H9 (cell line): ENCODE results near the gene AARSD1. TPM values are rescaled to one million over a fixed set of nuclear protein-coding genes. Genes with fewer than 3 reads are reported as not detected.

ENCODE experiments used
- DNase-seq: peaks from one replicate; pipeline ENCODE4 v3.0.0-alpha.2; 2017
- H2AFZ ChIP-seq: one replicate; pipeline ENCODE4 v1.6.1; 2013; ENCODE audit warnings: mild to moderate bottlenecking, low read length, control low read depth, moderate library complexity
- H2AK5ac ChIP-seq: 2 replicates; pipeline ENCODE4 v1.6.1; 2013; ENCODE audit warnings: low read length, control low read depth, mixed read lengths; ENCODE audit not compliant: insufficient read length
- H2BK120ac ChIP-seq: one replicate; pipeline ENCODE4 v1.6.1; 2013; ENCODE audit warnings: low read depth, mild to moderate bottlenecking, low read length, control low read depth, inconsistent platforms; ENCODE audit not compliant: poor library complexity, severe bottlenecking
- H2BK12ac ChIP-seq: 2 replicates; pipeline ENCODE4 v1.6.1; 2013; ENCODE audit warnings: low read length, control low read depth, mixed read lengths, low read depth; ENCODE audit not compliant: insufficient read length
- H2BK15ac ChIP-seq: 2 replicates; pipeline ENCODE4 v1.6.1; 2013; ENCODE audit warnings: low read depth, low read length, control low read depth
- H2BK20ac ChIP-seq: one replicate; pipeline ENCODE4 v1.6.1; 2013; ENCODE audit warnings: low read depth, mild to moderate bottlenecking, low read length, control low read depth, inconsistent platforms; ENCODE audit not compliant: poor library complexity, severe bottlenecking
- H2BK5ac ChIP-seq: 2 replicates; pipeline ENCODE4 v1.6.1; 2013; ENCODE audit warnings: low read length, control low read depth, mixed read lengths; ENCODE audit not compliant: insufficient read length
- H3K14ac ChIP-seq: 2 replicates; pipeline ENCODE4 v1.6.1; 2013; ENCODE audit warnings: low read length, control low read depth; ENCODE audit not compliant: insufficient read depth
- H3K18ac ChIP-seq: 2 replicates; pipeline ENCODE4 v1.6.1; 2013; ENCODE audit warnings: low read depth, mild to moderate bottlenecking, mixed read lengths, low read length, control low read depth; ENCODE audit not compliant: insufficient read length
- H3K23ac ChIP-seq: 2 replicates; pipeline ENCODE4 v1.6.1; 2013; ENCODE audit warnings: low read length, control low read depth, mixed read lengths, low read depth; ENCODE audit not compliant: insufficient read length
- H3K23me2 ChIP-seq: 2 replicates; pipeline ENCODE4 v1.6.1; 2013; ENCODE audit warnings: low read depth, mild to moderate bottlenecking, mixed read lengths, low read length, control low read depth; ENCODE audit not compliant: insufficient read length, poor library complexity, severe bottlenecking
- H3K27ac ChIP-seq: 2 replicates; pipeline ENCODE4 v1.5.1; 2013; ENCODE audit warnings: low read length, control low read depth, mixed read lengths, low read depth; ENCODE audit not compliant: insufficient read length
- H3K27me3 ChIP-seq: 2 replicates; pipeline ENCODE4 v1.6.1; 2013; ENCODE audit warnings: low read length, control low read depth, inconsistent platforms; ENCODE audit not compliant: insufficient read depth
- H3K4ac ChIP-seq: 2 replicates; pipeline ENCODE4 v1.6.1; 2013; ENCODE audit warnings: low read depth, mild to moderate bottlenecking, control low read depth, inconsistent platforms, low read length, moderate library complexity
- H3K4me1 ChIP-seq: 2 replicates; pipeline ENCODE4 v1.6.1; 2013; ENCODE audit warnings: low read length, control low read depth, inconsistent platforms; ENCODE audit not compliant: insufficient read depth
- H3K4me2 ChIP-seq: 2 replicates; pipeline ENCODE4 v1.6.1; 2013; ENCODE audit warnings: low read length, control low read depth, mixed read lengths; ENCODE audit not compliant: insufficient read length, insufficient read depth
- H3K56ac ChIP-seq: 2 replicates; pipeline ENCODE4 v1.6.1; 2013; ENCODE audit warnings: low read depth, mild to moderate bottlenecking, mixed read lengths, low read length, control low read depth; ENCODE audit not compliant: insufficient read length
- H3K79me1 ChIP-seq: 2 replicates; pipeline ENCODE4 v1.6.1; 2013; ENCODE audit warnings: low read depth, mild to moderate bottlenecking, moderate library complexity, low read length, control low read depth, inconsistent platforms; ENCODE audit not compliant: insufficient read depth, poor library complexity, severe bottlenecking
- H3K79me2 ChIP-seq: 2 replicates; pipeline ENCODE4 v1.6.1; 2013; ENCODE audit warnings: low read length, control low read depth, inconsistent platforms; ENCODE audit not compliant: insufficient read depth
- H3K9ac ChIP-seq: 2 replicates; pipeline ENCODE4 v1.6.1; 2013; ENCODE audit warnings: low read length, control low read depth, mixed read lengths; ENCODE audit not compliant: insufficient read length; ENCODE audit errors: extremely low read depth
- H3K9me3 ChIP-seq: one replicate; pipeline ENCODE4 v1.6.1; 2013; ENCODE audit warnings: low read depth, low read length, inconsistent platforms; ENCODE audit not compliant: control insufficient read depth
- H3T11ph ChIP-seq: one replicate; pipeline ENCODE4 v1.6.1; 2013; ENCODE audit warnings: mild to moderate bottlenecking, low read length, control low read depth, inconsistent platforms
- H4K20me1 ChIP-seq: one replicate; pipeline ENCODE4 v1.6.1; 2013; ENCODE audit not compliant: control insufficient read depth, insufficient read length, insufficient read depth
- H4K5ac ChIP-seq: 2 replicates; pipeline ENCODE4 v1.6.1; 2013; ENCODE audit warnings: low read depth, mild to moderate bottlenecking, mixed read lengths, low read length, control low read depth; ENCODE audit not compliant: insufficient read length
- H4K8ac ChIP-seq: replicated peaks from 2 replicates; pipeline ENCODE4 v1.6.1; 2013; ENCODE audit warnings: low read length, control low read depth, mixed read lengths, low read depth; ENCODE audit not compliant: insufficient read length
- H4K91ac ChIP-seq: 2 replicates; pipeline ENCODE4 v1.6.1; 2013; ENCODE audit warnings: low read depth, mild to moderate bottlenecking, moderate library complexity, mixed read lengths, low read length, control low read depth; ENCODE audit not compliant: insufficient read length
- H3K27ac Mint-ChIP-seq, 3 experiments: 2 replicates in 2 of 3; 3 replicates in 1 of 3; pipeline ENCODE4 v1.8.0; 2020 to 2021; ENCODE audit warnings: mixed read lengths in 3 of 3, mild to moderate bottlenecking in 1 of 3, moderate library complexity in 1 of 3
- H3K27me3 Mint-ChIP-seq: 2 replicates; pipeline ENCODE4 v1.8.0; 2021; ENCODE audit warnings: low read depth, mild to moderate bottlenecking, moderate library complexity, mixed read lengths
- H3K36me3 Mint-ChIP-seq, 3 experiments: 2 replicates in 2 of 3; 3 replicates in 1 of 3; pipeline ENCODE4 v1.8.0; 2020 to 2021; ENCODE audit warnings: low read depth in 3 of 3, mixed read lengths in 3 of 3; ENCODE audit not compliant: insufficient read depth in 1 of 3
- H3K4me1 Mint-ChIP-seq, 2 experiments: 2 replicates each; pipeline ENCODE4 v1.8.0; 2020; ENCODE audit warnings: mixed read lengths in 2 of 2
- H3K4me3 Mint-ChIP-seq, 2 experiments: 2 replicates in 1 of 2; 3 replicates in 1 of 2; pipeline ENCODE4 v1.8.0; 2020 to 2021; ENCODE audit warnings: mild to moderate bottlenecking in 2 of 2, mixed read lengths in 2 of 2, moderate library complexity in 1 of 2
- H3K9me3 Mint-ChIP-seq, 2 experiments: 2 replicates in 1 of 2; 3 replicates in 1 of 2; pipeline ENCODE4 v1.8.0; 2020; ENCODE audit warnings: mild to moderate bottlenecking in 2 of 2, mixed read lengths in 2 of 2, moderate library complexity in 1 of 2
- WGBS: extraction: QIAGEN DNeasy Blood & Tissue Kit; methylation state at CpG from one replicate; pipeline ENCODE4 v1.1.7; 2013; ENCODE audit warnings: missing lambda C conversion rate, low lambda C conversion rate, mixed read lengths; ENCODE audit not compliant: insufficient read length; ENCODE audit errors: extremely low coverage; 5-methylcytosine and 5-hydroxymethylcytosine counted together
- total RNA-seq: library from RNA; stranded (reverse); gene quantifications from 2 replicates; pipeline ENCODE4 v1.2.1, GENCODE V29; 2021
- TF ChIP-seq, protein P1 (sequence below): fragments of 200-600 bp; sonication (generic); conservative IDR thresholded peaks from 3 replicates; pipeline ENCODE4 v1.8.0; 2021; ENCODE audit warnings: antibody characterized with exemption, mild to moderate bottlenecking

AARSD1 gene
- total RNA-seq, 1 experiment from 2014 or later = 68.7 TPM

DNA sequence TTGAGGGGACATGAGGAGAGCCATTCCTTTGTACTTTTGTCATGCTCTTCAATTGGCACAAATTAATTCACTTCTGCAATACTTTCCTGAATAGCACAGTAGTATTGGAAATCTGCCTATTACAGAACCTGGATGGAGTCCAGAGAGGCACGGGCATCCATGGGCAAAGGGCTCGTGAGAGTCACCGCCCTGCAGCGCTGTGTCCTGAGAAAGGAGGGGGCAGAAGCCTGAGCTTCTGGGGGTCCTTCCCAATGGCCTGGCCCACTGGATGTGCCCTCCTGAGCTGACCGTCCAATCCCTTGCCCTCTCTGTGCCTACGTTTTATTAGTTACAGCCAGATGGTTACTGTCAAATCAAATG is 60.2 kb downstream of the AARSD1 start:
- peaks cover 3% of the 10 kb centered on the region; the same call in 1 of the 2 replicates for H3K27me3 Mint-ChIP-seq
- WGBS = no CpG with 5 or more reads among the region's 6 CpGs

More for the DNA sequence above, 60.2 kb downstream of the AARSD1 start:
- no peak overlapping the region for H2AK5ac ChIP-seq
- H3K9me3 ChIP-seq = no peaks in the 10 kb centered on the region
- no peak overlapping the region for H3K9ac ChIP-seq
- no peak overlapping the region for H3K4me2 ChIP-seq
- no peaks in the 10 kb centered on the region for H3K79me1 ChIP-seq
- no peak overlapping the region for H2AFZ ChIP-seq
- no peak overlapping the region for H2BK120ac ChIP-seq
- H2BK15ac ChIP-seq = no peak overlapping the region
- Mint-ChIP-seq H3K4me1 (peaks cover 4 to 5% of the 10 kb centered on the region in 2 experiments; a peak in 1 of 4 replicates), H3K36me3 (no peaks in the 10 kb centered on the region), H3K9me3 (no peaks in the 10 kb centered on the region), H3K4me3 (no peak overlapping the region), H3K27ac (no peak overlapping the region)
- no peaks in the 10 kb centered on the region for H3K4me1 ChIP-seq
- no peak overlapping the region for H2BK12ac ChIP-seq
- no peaks in the 10 kb centered on the region for H3K27me3 ChIP-seq
- no peak overlapping the region for H4K91ac ChIP-seq
- TF ChIP-seq, protein P1, sequence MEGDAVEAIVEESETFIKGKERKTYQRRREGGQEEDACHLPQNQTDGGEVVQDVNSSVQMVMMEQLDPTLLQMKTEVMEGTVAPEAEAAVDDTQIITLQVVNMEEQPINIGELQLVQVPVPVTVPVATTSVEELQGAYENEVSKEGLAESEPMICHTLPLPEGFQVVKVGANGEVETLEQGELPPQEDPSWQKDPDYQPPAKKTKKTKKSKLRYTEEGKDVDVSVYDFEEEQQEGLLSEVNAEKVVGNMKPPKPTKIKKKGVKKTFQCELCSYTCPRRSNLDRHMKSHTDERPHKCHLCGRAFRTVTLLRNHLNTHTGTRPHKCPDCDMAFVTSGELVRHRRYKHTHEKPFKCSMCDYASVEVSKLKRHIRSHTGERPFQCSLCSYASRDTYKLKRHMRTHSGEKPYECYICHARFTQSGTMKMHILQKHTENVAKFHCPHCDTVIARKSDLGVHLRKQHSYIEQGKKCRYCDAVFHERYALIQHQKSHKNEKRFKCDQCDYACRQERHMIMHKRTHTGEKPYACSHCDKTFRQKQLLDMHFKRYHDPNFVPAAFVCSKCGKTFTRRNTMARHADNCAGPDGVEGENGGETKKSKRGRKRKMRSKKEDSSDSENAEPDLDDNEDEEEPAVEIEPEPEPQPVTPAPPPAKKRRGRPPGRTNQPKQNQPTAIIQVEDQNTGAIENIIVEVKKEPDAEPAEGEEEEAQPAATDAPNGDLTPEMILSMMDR = no peak
- H3K23me2 ChIP-seq = no peaks in the 10 kb centered on the region
- H3K27ac ChIP-seq = no peak overlapping the region
- H3T11ph ChIP-seq = no peak overlapping the region
- H3K14ac ChIP-seq = no peak overlapping the region
- no peak overlapping the region for H3K4ac ChIP-seq
- no peak for DNase-seq
- H3K23ac ChIP-seq = no peak overlapping the region
- no peak overlapping the region for H4K8ac ChIP-seq
- H2BK20ac ChIP-seq = no peak overlapping the region
- no peak overlapping the region for H3K18ac ChIP-seq
- no peaks in the 10 kb centered on the region for H3K79me2 ChIP-seq
- H4K5ac ChIP-seq = no peak overlapping the region
- no peaks in the 10 kb centered on the region for H4K20me1 ChIP-seq
- H3K56ac ChIP-seq = no peak overlapping the region
- no peak overlapping the region for H2BK5ac ChIP-seq
